T-helper 22 cell (primary cell): ENCODE measurements around the gene SBF1.
"Not testable (repeated sequence)": the region's sequence is repeated elsewhere in the genome, so short reads cannot be mapped to it uniquely, and the experiment has no call there.

ENCODE experiments used
- DNase-seq: peaks from one replicate; pipeline ENCODE4 v3.0.0-alpha.2; 2020; ENCODE audit warnings: low read depth

Gene SBF1

GRCh38 chr22:50398831-50399648 is 75.8 kb downstream of the SBF1 start:
- no peak for DNase-seq

- DNase-seq, result not testable (repeated sequence)
Observed at GRCh38 chr22:50397371-50398060, 77.3 kb downstream of the SBF1 start.

- no peak for DNase-seq
Observed at GRCh38 chr22:50396751-50397370, 78.0 kb downstream of the SBF1 start.
